GM23248 (cell line): ENCODE results near the gene DHDH. TPM values are rescaled to one million over a fixed set of nuclear protein-coding genes. Genes with fewer than 3 reads are reported as not detected.

Experiments used
- DNase-seq: peaks from one replicate; pipeline ENCODE4 v3.0.0-alpha.2; 2015
- H2AFZ ChIP-seq: fragments of 200-600 bp; sonication (generic); 2 replicates; pipeline ENCODE4 v1.6.1; 2016; ENCODE audit warnings: antibody characterized with exemption
- H3F3A ChIP-seq: fragments of 200-600 bp; sonication (generic); 2 replicates; pipeline ENCODE4 v1.6.1; 2016; ENCODE audit warnings: mild to moderate bottlenecking, antibody characterized with exemption, mixed run types; ENCODE audit not compliant: insufficient read depth
- H3K27ac ChIP-seq: fragments of 200-600 bp; sonication (generic); 2 replicates; pipeline ENCODE4 v1.5.1; 2016; ENCODE audit warnings: mild to moderate bottlenecking
- H3K27me3 ChIP-seq: fragments of 200-600 bp; sonication (generic); replicated peaks from 2 replicates; pipeline ENCODE4 v1.6.1; 2016; ENCODE audit warnings: mild to moderate bottlenecking; ENCODE audit not compliant: insufficient read depth
- H3K36me3 ChIP-seq: fragments of 200-600 bp; sonication (generic); 2 replicates; pipeline ENCODE4 v1.6.1; 2016; ENCODE audit warnings: low read depth, mild to moderate bottlenecking
- H3K4me1 ChIP-seq: fragments of 200-600 bp; sonication (generic); 2 replicates; pipeline ENCODE4 v1.6.1; 2016; ENCODE audit warnings: mild to moderate bottlenecking; ENCODE audit not compliant: insufficient read depth
- H3K4me2 ChIP-seq: fragments of 200-600 bp; sonication (generic); one replicate; pipeline ENCODE4 v1.6.1; 2016; ENCODE audit warnings: mild to moderate bottlenecking; ENCODE audit not compliant: unreplicated experiment
- H3K4me3 ChIP-seq: fragments of 200-600 bp; sonication (generic); 2 replicates; pipeline ENCODE4 v1.5.1; 2016; ENCODE audit warnings: mild to moderate bottlenecking
- H3K79me2 ChIP-seq: fragments of 200-600 bp; sonication (generic); 2 replicates; pipeline ENCODE4 v1.6.1; 2016; ENCODE audit warnings: mild to moderate bottlenecking; ENCODE audit not compliant: insufficient read depth
- H3K9ac ChIP-seq: fragments of 200-600 bp; sonication (generic); 2 replicates; pipeline ENCODE4 v1.6.1; 2016; ENCODE audit warnings: mild to moderate bottlenecking
- H3K9me2 ChIP-seq: fragments of 200-600 bp; sonication (generic); 2 replicates; pipeline ENCODE4 v1.6.1; 2016; ENCODE audit warnings: mixed run types, mild to moderate bottlenecking, moderate library complexity; ENCODE audit not compliant: insufficient read depth
- H3K9me3 ChIP-seq: fragments of 200-600 bp; sonication (generic); one replicate; pipeline ENCODE4 v1.6.1; 2017; ENCODE audit warnings: low read depth
- H4K20me1 ChIP-seq: fragments of 200-600 bp; sonication (generic); 2 replicates; pipeline ENCODE4 v1.6.0; 2016; ENCODE audit not compliant: insufficient read depth
- EZH2 ChIP-seq: fragments of 200-600 bp; sonication (generic); IDR thresholded peaks from 2 replicates; pipeline ENCODE4 v1.6.1; 2018; ENCODE audit warnings: antibody characterized with exemption, mild to moderate bottlenecking; ENCODE audit not compliant: insufficient read depth, poor library complexity, severe bottlenecking
- EZH2phosphoT487 ChIP-seq: fragments of 200-600 bp; sonication (generic); IDR thresholded peaks from 2 replicates; pipeline ENCODE4 v1.6.1; 2018; ENCODE audit warnings: antibody characterized with exemption, moderate library complexity, mild to moderate bottlenecking, low read depth; ENCODE audit not compliant: insufficient read depth
- WGBS, 2 experiments: methylation state at CpG; one replicate each; pipeline ENCODE4 v1.1.6; 2015 to 2017; ENCODE audit warnings: low lambda C conversion rate in 2 of 2, low coverage in 1 of 2; ENCODE audit errors: missing lambda C conversion rate in 2 of 2; 5-methylcytosine and 5-hydroxymethylcytosine counted together
- in situ Hi-C: fragments of 300-500 bp; cut with MboI; formaldehyde crosslinking; loops from 2 replicates; pipeline ENCODE4 v1.15.0; 2020
- polyA plus RNA-seq: library from polyadenylated mRNA; unstranded; fragments of >200 nt; fragmentation: Nextera tagmentation; extraction: Ambion mirVana; gene quantifications from 2 replicates; pipeline ENCODE4 v1.2.1, GENCODE V29; 2016
- total RNA-seq: library from RNA; depleted of rRNA; stranded (reverse); fragments of >200 nt; shearing (Covaris generic); gene quantifications from 2 replicates; pipeline ENCODE4 v1.2.3, GENCODE V29; 2014

DHDH gene
- total and polyA plus RNA-seq, 2 experiments from 2014 or later: not detected

DNA sequence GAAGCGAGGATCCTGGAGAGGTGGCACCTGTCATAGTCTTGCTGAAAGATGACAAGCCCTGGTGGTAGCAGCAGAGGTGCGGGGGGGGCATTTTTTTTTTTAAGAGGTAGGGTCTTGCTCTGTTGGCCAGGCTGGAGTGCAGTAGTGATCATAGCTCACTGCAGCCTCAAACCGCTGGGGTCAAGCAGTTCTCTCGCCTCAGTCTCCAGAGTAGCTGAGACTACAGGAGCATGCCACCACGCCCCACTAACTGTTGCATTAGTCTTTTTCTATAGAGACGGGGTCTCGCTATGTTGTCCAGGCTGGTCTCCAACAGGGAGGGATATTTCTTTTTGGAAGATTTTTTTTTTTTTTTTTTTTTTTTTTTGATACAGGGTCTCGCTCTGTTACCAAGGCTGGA is 24.5 kb downstream of the DHDH start:
- Histone ChIP-seq H3K9me2 (no peaks in the 10 kb centered on the region), H3K36me3 (peaks cover 7% of the 10 kb centered on the region; the same call in 1 of the 2 replicates), H4K20me1 (no peaks in the 10 kb centered on the region), H3K79me2 (peaks cover 31% of the 10 kb centered on the region), H3K9ac (no peak overlapping the region), H3K4me3 (no peak overlapping the region), H2AFZ (no peak overlapping the region), H3F3A (peaks cover 22% of the 10 kb centered on the region), H3K27me3 (no peaks in the 10 kb centered on the region), H3K4me2 (no peak overlapping the region), H3K4me1 (peaks cover 15% of the 10 kb centered on the region), H3K27ac (no peak overlapping the region), H3K9me3 (no peaks in the 10 kb centered on the region)
- WGBS, 2 experiments: 89 to 96% methylated on average over 8 of the region's 8 CpGs
- no peak for DNase-seq
- no peak for TF ChIP-seq EZH2phosphoT487
- no peak for TF ChIP-seq EZH2
- in situ Hi-C loops: no loop called here

DNA sequence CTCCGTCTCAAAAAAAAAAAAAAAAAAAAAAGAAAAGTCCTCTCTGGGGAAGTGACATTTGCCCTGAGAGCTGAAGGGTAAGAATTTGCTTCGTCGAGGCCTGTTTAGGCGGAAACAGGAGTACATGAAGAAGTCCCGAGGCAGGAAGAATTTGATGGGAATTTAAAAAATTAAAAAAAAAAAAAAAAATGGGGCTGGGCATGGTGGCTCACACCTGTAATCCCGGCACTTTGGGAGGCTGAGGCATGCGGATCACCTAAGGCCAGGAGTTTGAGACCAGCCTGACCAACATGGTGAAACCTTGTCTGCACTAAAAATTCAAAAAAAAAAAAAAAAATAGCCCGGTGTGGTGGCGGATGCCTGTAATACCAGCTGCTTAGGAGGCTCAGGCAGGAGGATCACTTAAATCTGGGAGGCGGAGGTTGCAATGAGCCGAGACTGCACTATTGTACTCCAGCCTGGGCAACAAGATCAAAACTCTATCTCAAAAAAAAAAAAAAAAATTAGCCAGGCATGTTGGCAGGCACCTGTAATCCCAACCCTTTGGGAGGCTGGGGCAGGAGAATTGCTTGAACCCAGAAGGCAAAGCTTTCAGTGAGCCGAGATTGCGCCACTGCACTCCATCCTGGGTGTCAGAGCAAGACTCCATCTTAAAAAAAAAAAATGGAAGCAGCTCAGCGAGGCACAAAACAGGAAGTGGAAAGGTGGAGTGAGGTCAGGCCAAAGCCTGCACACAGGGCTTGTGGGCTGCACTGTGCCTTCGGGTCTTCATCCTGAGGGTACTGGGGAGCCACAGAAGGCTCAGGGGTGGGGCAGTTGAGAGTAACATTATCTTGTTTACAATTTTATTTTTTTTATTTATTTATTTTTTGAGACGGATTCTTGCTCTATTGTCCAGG is 26.1 kb downstream of the DHDH start:
- in situ Hi-C loops: no loop called here
- Histone ChIP-seq H3K27ac (no peak overlapping the region), H4K20me1 (no peaks in the 10 kb centered on the region), H3K4me1 (peaks cover 30% of the 10 kb centered on the region), H3K9me3 (no peaks in the 10 kb centered on the region), H3K9ac (no peak overlapping the region), H2AFZ (no peak overlapping the region), H3K9me2 (no peaks in the 10 kb centered on the region), H3K27me3 (no peaks in the 10 kb centered on the region), H3K36me3 (peaks cover 7% of the 10 kb centered on the region; the same call in 1 of the 2 replicates), H3K4me3 (no peak overlapping the region), H3F3A (peaks cover 35% of the 10 kb centered on the region), H3K4me2 (no peak overlapping the region), H3K79me2 (peaks cover 31% of the 10 kb centered on the region)
- WGBS, 2 experiments: 88 to 92% methylated on average over 16 of the region's 16 CpGs
- no peak for DNase-seq
- TF ChIP-seq EZH2: no peak
- no peak for TF ChIP-seq EZH2phosphoT487

DNA sequence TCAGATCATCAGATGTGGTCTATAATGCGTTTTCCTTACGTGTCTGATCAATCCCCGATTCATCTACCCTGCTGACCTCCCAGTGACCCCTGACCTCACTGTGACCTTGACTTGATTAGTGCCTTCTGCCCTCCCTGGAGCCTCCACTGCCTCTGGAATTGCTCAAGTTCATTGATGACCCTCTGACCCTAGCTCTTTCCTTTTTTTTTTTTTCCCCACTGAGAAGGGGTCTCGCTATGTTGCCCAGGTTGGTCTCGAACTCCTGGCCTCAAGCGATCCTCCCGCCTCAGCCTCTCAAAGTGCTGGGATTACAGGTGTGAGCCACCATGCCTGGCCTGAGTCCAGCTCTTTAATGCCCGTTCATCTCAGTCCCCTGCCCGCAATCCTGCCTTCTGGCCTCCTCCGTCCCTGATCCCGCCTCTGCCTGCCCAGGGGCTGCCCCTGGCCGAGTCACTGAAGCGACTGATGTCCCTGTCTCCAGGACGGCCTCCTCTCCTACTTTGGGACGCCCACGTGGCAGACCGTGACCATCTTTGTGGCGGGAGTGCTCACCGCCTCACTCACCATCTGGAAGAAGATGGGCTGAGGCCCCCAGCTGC is 27.7 kb downstream of the DHDH start:
- Histone ChIP-seq H3K9ac (no peak overlapping the region), H3K27me3 (no peaks in the 10 kb centered on the region), H3K4me2 (no peak overlapping the region), H2AFZ (no peak overlapping the region), H3F3A (peaks cover 44% of the 10 kb centered on the region), H3K9me3 (no peaks in the 10 kb centered on the region), H3K36me3 (peaks cover 10% of the 10 kb centered on the region; the same call in 1 of the 2 replicates), H3K27ac (no peak overlapping the region), H3K4me1 (peaks cover 24% of the 10 kb centered on the region), H4K20me1 (peaks cover 5% of the 10 kb centered on the region; the same call in 1 of the 2 replicates), H3K79me2 (peaks cover 25% of the 10 kb centered on the region), H3K4me3 (no peak overlapping the region), H3K9me2 (no peaks in the 10 kb centered on the region)
- no peak for DNase-seq
- TF ChIP-seq EZH2phosphoT487 (no peak), EZH2 (no peak)
- WGBS, 2 experiments: 84 to 86% methylated on average over 19 of the region's 19 CpGs
- in situ Hi-C loops: no loop called here

DNA sequence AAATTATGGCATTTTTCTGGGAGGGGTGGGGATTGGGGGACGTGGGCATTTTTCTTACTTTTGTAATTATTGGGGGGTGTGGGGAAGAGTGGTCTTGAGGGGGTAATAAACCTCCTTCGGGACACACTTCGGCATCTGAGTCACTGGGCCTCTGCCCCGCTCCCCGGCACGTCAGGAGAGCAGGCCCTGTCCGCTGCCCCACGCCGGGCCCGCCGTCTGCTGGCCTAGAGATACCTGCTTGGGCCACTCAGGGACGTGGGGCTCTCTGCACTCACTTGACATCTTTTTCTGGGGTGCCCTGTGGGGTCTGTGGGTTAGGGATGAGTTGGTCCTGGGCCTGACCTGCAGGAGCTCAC is 28.2 kb downstream of the DHDH start:
- WGBS, 2 experiments: 83 to 87% methylated on average over 12 of the region's 12 CpGs

More for the DNA sequence above, 28.2 kb downstream of the DHDH start:
- no peak overlapping the region for H3K4me3 ChIP-seq
- H3F3A ChIP-seq: peaks cover 49% of the 10 kb centered on the region
- H3K4me2 ChIP-seq: no peak overlapping the region
- no peaks in the 10 kb centered on the region for H3K9me2 ChIP-seq
- in situ Hi-C loops: no loop called here
- no peaks in the 10 kb centered on the region for H3K27me3 ChIP-seq
- no peak for DNase-seq
- peaks cover 15% of the 10 kb centered on the region; the same call in 1 of the 2 replicates for H3K36me3 ChIP-seq
- peaks cover 25% of the 10 kb centered on the region for H3K79me2 ChIP-seq
- H3K27ac ChIP-seq: peak overlapping the region; percentile 97; the same call in 1 of the 2 replicates
- H3K9me3 ChIP-seq: no peaks in the 10 kb centered on the region
- peaks cover 10% of the 10 kb centered on the region; the same call in 1 of the 2 replicates for H4K20me1 ChIP-seq
- H3K9ac ChIP-seq: no peak overlapping the region
- peaks cover 24% of the 10 kb centered on the region for H3K4me1 ChIP-seq
- no peak overlapping the region for H2AFZ ChIP-seq
- TF ChIP-seq EZH2 (no peak), EZH2phosphoT487 (no peak)
